Progenitor cell of endocrine pancreas (in vitro differentiated cells): Measurements from ENCODE around the gene C3AR1. TPM values are rescaled to one million over a fixed set of nuclear protein-coding genes. Genes with fewer than 3 reads are reported as not detected.
A peak's percentile ranks its signal among the peaks of the same experiment; 100 is the strongest.
"Not testable (repeated sequence)": the region's sequence is repeated elsewhere in the genome, so short reads cannot be mapped to it uniquely, and the experiment has no call there.

Experiments used
- DNase-seq: peaks from one replicate; pipeline ENCODE4 v3.0.0; 2021; ENCODE audit warnings: low spot score; ENCODE audit not compliant: unreplicated experiment
- H3K27ac Mint-ChIP-seq: 2 replicates; pipeline ENCODE4 v1.8.0; 2021; ENCODE audit warnings: mild to moderate bottlenecking, moderate library complexity, mixed read lengths
- H3K27me3 Mint-ChIP-seq: 2 replicates; pipeline ENCODE4 v1.8.0; 2021; ENCODE audit warnings: mixed read lengths
- H3K36me3 Mint-ChIP-seq: 2 replicates; pipeline ENCODE4 v1.8.0; 2022; ENCODE audit warnings: mixed read lengths; ENCODE audit not compliant: insufficient read depth
- H3K4me1 Mint-ChIP-seq: 2 replicates; pipeline ENCODE4 v1.8.0; 2021; ENCODE audit warnings: low read depth, mixed read lengths
- H3K4me3 Mint-ChIP-seq: 2 replicates; pipeline ENCODE4 v1.8.0; 2021; ENCODE audit warnings: low read depth, mild to moderate bottlenecking, moderate library complexity, mixed read lengths
- H3K9me3 Mint-ChIP-seq: 2 replicates; pipeline ENCODE4 v1.8.0; 2021; ENCODE audit warnings: low read depth, mixed read lengths
- total RNA-seq: library from RNA; stranded (reverse); gene quantifications from 2 replicates; pipeline ENCODE4 v1.2.1, GENCODE V29; 2021
- TF ChIP-seq, protein P1 (sequence below): fragments of 200-600 bp; sonication (generic); IDR thresholded peaks from one replicate; pipeline ENCODE4 v1.5.0; 2021; ENCODE audit warnings: antibody characterized with exemption, mild to moderate bottlenecking; ENCODE audit not compliant: unreplicated experiment

The C3AR1 gene
- total RNA-seq, 1 donor from 2014 or later: not detected

- Mint-ChIP-seq H3K27me3 (no peaks in the 10 kb centered on the region), H3K9me3 (no peaks in the 10 kb centered on the region), H3K27ac (no peak overlapping the region), H3K4me1 (peaks cover 25% of the 10 kb centered on the region), H3K4me3 (no peak overlapping the region), H3K36me3 (no peaks in the 10 kb centered on the region)
- TF ChIP-seq, protein P1, sequence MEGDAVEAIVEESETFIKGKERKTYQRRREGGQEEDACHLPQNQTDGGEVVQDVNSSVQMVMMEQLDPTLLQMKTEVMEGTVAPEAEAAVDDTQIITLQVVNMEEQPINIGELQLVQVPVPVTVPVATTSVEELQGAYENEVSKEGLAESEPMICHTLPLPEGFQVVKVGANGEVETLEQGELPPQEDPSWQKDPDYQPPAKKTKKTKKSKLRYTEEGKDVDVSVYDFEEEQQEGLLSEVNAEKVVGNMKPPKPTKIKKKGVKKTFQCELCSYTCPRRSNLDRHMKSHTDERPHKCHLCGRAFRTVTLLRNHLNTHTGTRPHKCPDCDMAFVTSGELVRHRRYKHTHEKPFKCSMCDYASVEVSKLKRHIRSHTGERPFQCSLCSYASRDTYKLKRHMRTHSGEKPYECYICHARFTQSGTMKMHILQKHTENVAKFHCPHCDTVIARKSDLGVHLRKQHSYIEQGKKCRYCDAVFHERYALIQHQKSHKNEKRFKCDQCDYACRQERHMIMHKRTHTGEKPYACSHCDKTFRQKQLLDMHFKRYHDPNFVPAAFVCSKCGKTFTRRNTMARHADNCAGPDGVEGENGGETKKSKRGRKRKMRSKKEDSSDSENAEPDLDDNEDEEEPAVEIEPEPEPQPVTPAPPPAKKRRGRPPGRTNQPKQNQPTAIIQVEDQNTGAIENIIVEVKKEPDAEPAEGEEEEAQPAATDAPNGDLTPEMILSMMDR: no peak
- no peak for DNase-seq
Measured at GRCh38 chr12:8030189-8030588, 36.0 kb downstream of the C3AR1 start.

GRCh38 chr12:8028267-8028666 is 37.9 kb downstream of the C3AR1 start:
- Mint-ChIP-seq H3K4me3 (peak overlapping the region; percentile 44), H3K9me3 (no peaks in the 10 kb centered on the region)

GRCh38 chr12:8027856-8028255 is 38.3 kb downstream of the C3AR1 start:
- TF ChIP-seq, protein P1: no peak
- peak overlapping the region; percentile 85 for H3K4me3 Mint-ChIP-seq
- no peaks in the 10 kb centered on the region for H3K9me3 Mint-ChIP-seq
- H3K27ac Mint-ChIP-seq: peak overlapping the region; percentile 84
- H3K27me3 Mint-ChIP-seq: no peaks in the 10 kb centered on the region
- peaks cover 6% of the 10 kb centered on the region for H3K4me1 Mint-ChIP-seq
- DNase-seq: no peak
- no peaks in the 10 kb centered on the region for H3K36me3 Mint-ChIP-seq

More at GRCh38 chr12:8028267-8028666, 37.9 kb downstream of the C3AR1 start:
- no peak overlapping the region for H3K27ac Mint-ChIP-seq
- peaks cover 9% of the 10 kb centered on the region for H3K4me1 Mint-ChIP-seq
- TF ChIP-seq, protein P1: no peak
- H3K36me3 Mint-ChIP-seq: no peaks in the 10 kb centered on the region
- no peaks in the 10 kb centered on the region for H3K27me3 Mint-ChIP-seq
- DNase-seq: no peak

DNA sequence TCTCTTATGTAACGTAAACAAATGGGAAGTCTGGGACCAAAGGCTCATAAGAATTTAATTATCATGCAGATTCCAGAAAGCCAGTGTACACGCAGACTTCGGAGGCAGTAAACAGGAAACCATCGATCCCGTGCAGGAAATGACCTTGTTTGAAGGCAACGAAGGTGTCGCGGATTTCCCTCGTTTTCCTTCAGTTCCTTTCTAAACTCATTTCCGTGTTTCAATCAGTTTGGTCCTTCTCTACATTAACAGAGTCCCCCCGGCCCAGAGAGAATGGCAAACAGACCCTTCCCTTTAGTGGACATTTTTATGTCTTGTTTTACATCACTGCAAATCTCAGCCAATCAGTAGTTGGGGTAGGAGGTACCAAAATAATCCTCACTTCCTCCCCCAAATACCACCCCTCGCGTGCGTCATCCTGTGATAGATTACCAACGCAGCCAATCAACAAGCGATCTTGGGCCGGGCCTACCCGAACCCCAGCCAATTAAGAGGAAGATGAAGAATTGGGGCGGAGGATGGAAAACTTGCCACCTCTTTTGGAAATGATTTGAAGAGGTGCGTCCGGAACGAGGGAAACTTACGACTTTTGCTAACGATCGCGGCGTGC is 39.8 kb downstream of the C3AR1 start:
- H3K27ac Mint-ChIP-seq: peak overlapping the region; percentile 98
- peak; percentile 93 for DNase-seq
- H3K4me3 Mint-ChIP-seq: peak overlapping the region; percentile 85
- peaks cover 6% of the 10 kb centered on the region for H3K4me1 Mint-ChIP-seq
- no peaks in the 10 kb centered on the region for H3K9me3 Mint-ChIP-seq
- H3K36me3 Mint-ChIP-seq: no peaks in the 10 kb centered on the region
- no peaks in the 10 kb centered on the region for H3K27me3 Mint-ChIP-seq
- TF ChIP-seq, protein P1: no peak

GRCh38 chr12:8018666-8019581 is 47.2 kb downstream of the C3AR1 start:
- peak; percentile 62 for DNase-seq
- H3K27me3 Mint-ChIP-seq: peaks cover 48% of the 10 kb centered on the region
- H3K36me3 Mint-ChIP-seq: no peaks in the 10 kb centered on the region
- TF ChIP-seq, protein P1: peak; percentile 42
- peaks cover 3% of the 10 kb centered on the region for H3K4me1 Mint-ChIP-seq
- H3K9me3 Mint-ChIP-seq: no peaks in the 10 kb centered on the region
- peak overlapping the region; percentile 5 for H3K27ac Mint-ChIP-seq
- peak overlapping the region; percentile 69 for H3K4me3 Mint-ChIP-seq

GRCh38 chr12:8018213-8018612 is 47.9 kb downstream of the C3AR1 start:
- not testable (repeated sequence) for H3K36me3 Mint-ChIP-seq, H3K27ac Mint-ChIP-seq, H3K4me1 Mint-ChIP-seq, H3K9me3 Mint-ChIP-seq, DNase-seq
- H3K27me3 Mint-ChIP-seq: peaks cover 48% of the 10 kb centered on the region
- peak overlapping the region; percentile 69 for H3K4me3 Mint-ChIP-seq
